IMR-90 (cell line): ENCODE results near the gene KRT7.

Source experiments
- BHLHE40 ChIP-seq: fragments of 150-350 bp; IDR thresholded peaks from 2 replicates; pipeline ENCODE4 v1.6.1; 2016; ENCODE audit warnings: mild to moderate bottlenecking, low read depth, low read length
- CEBPB ChIP-seq: IDR thresholded peaks from 2 replicates; pipeline ENCODE4 v1.6.1; 2012; ENCODE audit warnings: low read depth, low read length, improper control_type of control experiment
- CHD1 ChIP-seq: IDR thresholded peaks from 2 replicates; pipeline ENCODE4 v1.6.1; 2012; ENCODE audit warnings: low read depth, low read length, improper control_type of control experiment
- CTCF ChIP-seq: conservative IDR thresholded peaks from 2 replicates; pipeline ENCODE4 v1.5.1; 2012; ENCODE audit warnings: mild to moderate bottlenecking, low read depth, low read length, improper control_type of control experiment
- FOS ChIP-seq: fragments of 150-350 bp; IDR thresholded peaks from 2 replicates; pipeline ENCODE4 v1.6.1; 2016; ENCODE audit warnings: low read depth, low read length
- MXI1 ChIP-seq: IDR thresholded peaks from 2 replicates; pipeline ENCODE4 v1.6.1; 2012; ENCODE audit warnings: low read depth, mild to moderate bottlenecking, low read length, moderate library complexity, borderline replicate concordance
- POLR2A ChIP-seq: IDR thresholded peaks from 2 replicates; pipeline ENCODE4 v1.6.1; 2012; ENCODE audit warnings: mild to moderate bottlenecking, low read depth, low read length
- RCOR1 ChIP-seq: IDR thresholded peaks from 2 replicates; pipeline ENCODE4 v1.6.1; 2012; ENCODE audit warnings: mild to moderate bottlenecking, low read length, improper control_type of control experiment; ENCODE audit not compliant: insufficient replicate concordance
- RFX5 ChIP-seq: IDR thresholded peaks from 2 replicates; pipeline ENCODE4 v1.8.0; 2012; ENCODE audit warnings: low read depth, mild to moderate bottlenecking, low read length, moderate library complexity
- SMC3 ChIP-seq: fragments of 150-350 bp; IDR thresholded peaks from 2 replicates; pipeline ENCODE4 v1.6.1; 2016; ENCODE audit warnings: low read depth, mild to moderate bottlenecking, antibody characterized with exemption, low read length, moderate library complexity
- TF ChIP-seq, protein P1 (sequence below): fragments of 150-350 bp; IDR thresholded peaks from 2 replicates; pipeline ENCODE4 v1.6.1; 2017; ENCODE audit warnings: mild to moderate bottlenecking, antibody characterized with exemption, low read length, low read depth

DNA sequence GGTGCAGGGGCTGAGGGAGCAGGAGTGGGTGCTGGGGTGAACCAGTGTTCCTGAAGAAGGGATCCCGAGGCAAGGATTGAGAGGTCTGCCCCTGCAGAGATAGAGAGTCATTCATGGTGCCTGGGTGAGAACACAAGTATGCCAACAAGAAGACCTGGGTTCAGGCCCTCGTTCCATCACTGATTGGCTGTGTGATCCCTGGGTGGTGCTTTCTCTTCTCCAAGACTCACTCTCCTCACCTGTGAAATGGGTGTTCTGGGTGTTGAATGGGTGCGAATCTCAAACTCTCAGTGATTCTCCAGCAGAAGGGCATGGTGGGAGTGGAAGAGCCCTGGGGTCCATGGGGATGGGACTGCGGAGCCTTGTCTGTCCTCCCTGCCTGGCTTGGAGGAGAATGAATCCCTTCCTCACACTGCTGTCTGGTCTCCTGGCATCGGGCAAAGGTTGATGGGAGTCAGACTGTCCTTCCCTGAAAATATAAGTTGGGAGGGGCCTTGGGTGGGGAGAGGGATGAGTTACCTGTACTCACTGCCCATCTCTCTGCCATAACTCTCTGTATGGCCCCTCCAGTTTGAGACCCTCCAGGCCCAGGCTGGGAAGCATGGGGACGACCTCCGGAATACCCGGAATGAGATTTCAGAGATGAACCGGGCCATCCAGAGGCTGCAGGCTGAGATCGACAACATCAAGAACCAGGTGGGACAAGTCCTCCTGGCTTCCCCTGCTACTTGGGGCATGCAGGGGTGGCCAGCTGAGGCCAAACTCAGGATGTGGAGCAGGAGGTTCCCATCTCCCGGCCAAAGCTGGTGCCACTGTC lies 9.6 kb downstream of the KRT7 start:
- TF ChIP-seq CTCF (no peak), MXI1 (no peak), POLR2A (no peak), CHD1 (no peak), BHLHE40 (no peak), FOS (no peak), RCOR1 (no peak), CEBPB (no peak), RFX5 (no peak), SMC3 (no peak)
- TF ChIP-seq, protein P1, sequence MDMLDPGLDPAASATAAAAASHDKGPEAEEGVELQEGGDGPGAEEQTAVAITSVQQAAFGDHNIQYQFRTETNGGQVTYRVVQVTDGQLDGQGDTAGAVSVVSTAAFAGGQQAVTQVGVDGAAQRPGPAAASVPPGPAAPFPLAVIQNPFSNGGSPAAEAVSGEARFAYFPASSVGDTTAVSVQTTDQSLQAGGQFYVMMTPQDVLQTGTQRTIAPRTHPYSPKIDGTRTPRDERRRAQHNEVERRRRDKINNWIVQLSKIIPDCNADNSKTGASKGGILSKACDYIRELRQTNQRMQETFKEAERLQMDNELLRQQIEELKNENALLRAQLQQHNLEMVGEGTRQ = no peak
